K562 (cell line): Measurements from ENCODE around the gene FRAT1. TPM values are rescaled to one million over a fixed set of nuclear protein-coding genes. Genes with fewer than 3 reads are reported as not detected.

Experiments used
- ATF4 ChIP-seq: fragments of 450-650 bp; formaldehyde crosslinking; IDR thresholded peaks from 2 replicates; pipeline ENCODE4 v1.4.0; 2022; ENCODE audit warnings: mild to moderate bottlenecking, moderate library complexity
- CAMTA2 ChIP-seq: fragments of 250-450 bp; sonication (Bioruptor Pico); conservative IDR thresholded peaks from 2 replicates; pipeline ENCODE4 v1.5.1; 2022
- CCAR2 ChIP-seq: fragments of 200-400 bp; formaldehyde crosslinking; IDR thresholded peaks from 2 replicates; pipeline ENCODE4 v1.6.1; 2017; ENCODE audit warnings: mild to moderate bottlenecking, low read depth, low read length
- FUS ChIP-seq: fragments of 200-400 bp; formaldehyde crosslinking; optimal IDR thresholded peaks from 2 replicates; pipeline ENCODE3; 2017; ENCODE audit warnings: low read depth, low read length
- HNRNPLL ChIP-seq: fragments of 200-400 bp; formaldehyde crosslinking; IDR thresholded peaks from 2 replicates; pipeline ENCODE4 v1.6.1; 2017; ENCODE audit warnings: low read length, low read depth, mild to moderate bottlenecking; ENCODE audit not compliant: poor library complexity, severe bottlenecking
- ID3 ChIP-seq, 2 experiments: fragments of 250-450 bp in 1 of 2; fragments of 450-650 bp in 1 of 2; sonication (Bioruptor Pico) in 1 of 2; IDR thresholded peaks; 2 replicates each; pipeline versions ENCODE4 v1.6.1 to v1.8.0; 2016 to 2021; ENCODE audit warnings: mild to moderate bottlenecking in 2 of 2, moderate library complexity in 2 of 2, missing compliant biosample characterization in 1 of 2, missing genetic modification characterization in 1 of 2
- ILF3 ChIP-seq: fragments of 450-650 bp; IDR thresholded peaks from 2 replicates; pipeline ENCODE4 v1.6.1; 2018; ENCODE audit warnings: antibody characterized with exemption, mild to moderate bottlenecking, moderate library complexity, borderline replicate concordance
- IRF2 ChIP-seq: sonication (generic); formaldehyde crosslinking; IDR thresholded peaks from 2 replicates; pipeline ENCODE4 v1.8.1; 2022; ENCODE audit warnings: mild to moderate bottlenecking, missing genetic modification reagents
- KHSRP ChIP-seq: fragments of 450-650 bp; IDR thresholded peaks from 2 replicates; pipeline ENCODE4 v1.6.1; 2017
- NR2F6 ChIP-seq: fragments of 450-650 bp; formaldehyde crosslinking; IDR thresholded peaks from 2 replicates; pipeline ENCODE4 v1.4.0; 2020; ENCODE audit warnings: mild to moderate bottlenecking
- SREBF2 ChIP-seq: sonication (generic); formaldehyde crosslinking; IDR thresholded peaks from 2 replicates; pipeline ENCODE4 v1.4.0; 2020; ENCODE audit warnings: mild to moderate bottlenecking, missing genetic modification reagents
- THRA ChIP-seq: fragments of 450-650 bp; IDR thresholded peaks from 2 replicates; pipeline ENCODE4 v1.6.1; 2017; ENCODE audit warnings: mild to moderate bottlenecking, moderate library complexity
- ZNF12 ChIP-seq: sonication (generic); formaldehyde crosslinking; IDR thresholded peaks from 2 replicates; pipeline ENCODE4 v1.4.0; 2020; ENCODE audit warnings: mild to moderate bottlenecking, missing genetic modification reagents
- ZNF165 ChIP-seq: fragments of 250-450 bp; sonication (Bioruptor Pico); IDR thresholded peaks from 2 replicates; pipeline ENCODE4 v1.4.0; 2020; ENCODE audit warnings: borderline replicate concordance
- ZNF263 ChIP-seq: sonication (generic); formaldehyde crosslinking; IDR thresholded peaks from 2 replicates; pipeline ENCODE4 v1.8.0; 2022; ENCODE audit warnings: mild to moderate bottlenecking, missing genetic modification reagents, borderline replicate concordance
- ZNF347 ChIP-seq: fragments of 450-650 bp; formaldehyde crosslinking; IDR thresholded peaks from 2 replicates; pipeline ENCODE4 v1.4.0; 2020; ENCODE audit warnings: low read depth, mild to moderate bottlenecking, moderate library complexity
- polyA plus RNA-seq, 8 experiments: library from polyadenylated mRNA; depleted of rRNA in 4 of 8; stranded (reverse) in 5 of 8; unstranded in 3 of 8; fragments of >200 nt; fragmentation: Nextera tagmentation in 2 of 8; fragmentation: Illumina TruSeq in 1 of 8; extraction: Ambion mirVana in 2 of 8; extraction: Trizol in 1 of 8; gene quantifications; 2 replicates each; pipeline versions ENCODE4 v1.2.1 to v1.2.3, GENCODE V29; 2011 to 2014; ENCODE audit warnings: inconsistent platforms in 1 of 8, missing spikeins in 1 of 8
- total RNA-seq, 7 experiments: library from RNA; depleted of rRNA in 6 of 7; stranded (reverse); fragments of >200 nt in 6 of 7; fragmentation: Illumina TruSeq in 2 of 7; extraction: Trizol in 2 of 7; gene quantifications; 2 replicates each; pipeline versions ENCODE4 v1.2.1 to v1.2.3, GENCODE V29; 2011 to 2021; ENCODE audit warnings: low replicate concordance in 1 of 7

FRAT1 gene
- total and polyA plus RNA-seq, 9 of the 15 experiments (the other 6 are each of a cell fraction or from before 2014, with no cell fraction given) = 0.11 to 4.6 (median 1.4) TPM

GRCh38 chr10:97318772-97319651 is at the start of gene FRAT1 (continued):
- TF ChIP-seq ATF4 (CRISPR knock-in tag) (no peak), CAMTA2 (CRISPR knock-in tag) (no peak), CCAR2 (no peak), HNRNPLL (peak; percentile 27), NR2F6 (CRISPR knock-in tag) (no peak), ID3 (CRISPR knock-in tag; IDR thresholded peaks at IDR 0.05) (no peak), ID3 (tag; IDR thresholded peaks at IDR 0.05) (no peak), ZNF165 (CRISPR knock-in tag) (no peak), FUS (no peak), KHSRP (peak; percentile 72; the same call in 1 of the 2 replicates), ILF3 (peak; percentile 67; the same call in 1 of the 2 replicates), ZNF263 (CRISPR knock-in tag) (peak; percentile 91), ZNF12 (CRISPR knock-in tag) (no peak), SREBF2 (CRISPR knock-in tag) (no peak), ZNF347 (CRISPR knock-in tag) (no peak), THRA (no peak), IRF2 (peak; percentile 23; the same call in 1 of the 2 replicates)
